GM18951 (cell line): ENCODE results near the gene MOB1A.
"Not testable (repeated sequence)": the region's sequence is repeated elsewhere in the genome, so short reads cannot be mapped to it uniquely, and the experiment has no call there.

Source experiments
- POLR2A ChIP-seq: IDR thresholded peaks from 4 replicates; pipeline ENCODE4 v1.6.1; 2011; ENCODE audit warnings: mild to moderate bottlenecking; ENCODE audit not compliant: insufficient read length, insufficient read depth; ENCODE audit errors: extremely low read depth
- in situ Hi-C: fragments of 300-500 bp; cut with MboI; formaldehyde crosslinking; loops from one replicate; pipeline ENCODE4 v1.12.0; 2022; ENCODE audit warnings: low sequenced_read_pairs, mixed read lengths, inconsistent platforms; ENCODE audit not compliant: unreplicated experiment

The MOB1A gene

DNA sequence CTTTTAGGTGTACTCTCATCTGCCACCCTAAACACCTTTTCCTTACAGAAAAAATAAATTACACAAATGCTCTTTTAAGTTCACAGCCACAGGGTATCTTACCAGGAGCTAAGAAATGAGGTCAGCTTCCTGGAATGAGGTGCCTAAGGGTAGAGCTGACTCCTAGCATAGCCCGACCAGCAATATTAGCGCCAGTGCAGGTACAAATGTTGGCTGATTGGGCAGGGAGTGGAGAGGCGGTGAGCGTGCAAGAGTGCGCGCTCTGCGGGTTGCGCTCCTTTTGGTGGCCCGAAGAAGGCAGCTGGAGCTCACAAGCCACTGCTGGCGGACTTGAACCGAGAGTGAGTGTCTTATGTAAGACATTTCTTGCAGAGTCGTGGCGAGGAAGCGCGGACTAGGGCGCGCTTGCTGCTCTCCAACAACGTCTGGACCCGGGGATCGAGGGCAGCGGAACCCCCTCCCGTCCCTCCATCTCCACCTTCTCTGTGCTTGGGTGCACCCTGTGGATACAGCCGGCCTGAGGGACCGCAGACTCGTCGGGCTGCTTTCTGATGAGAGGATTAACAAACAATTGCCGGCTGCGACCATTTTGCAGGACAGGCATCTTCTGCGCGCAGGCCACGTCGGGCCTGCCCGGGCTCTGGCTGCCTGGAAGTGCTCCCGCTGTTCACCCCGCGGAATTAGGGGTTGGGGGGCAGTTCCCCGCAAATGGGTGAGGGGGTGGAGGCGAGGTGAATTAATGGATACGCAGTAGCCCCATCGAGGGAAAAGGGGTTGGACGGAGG is 48.3 kb downstream of the MOB1A start:
- no peak for TF ChIP-seq POLR2A
- in situ Hi-C loops = no loop called here

DNA sequence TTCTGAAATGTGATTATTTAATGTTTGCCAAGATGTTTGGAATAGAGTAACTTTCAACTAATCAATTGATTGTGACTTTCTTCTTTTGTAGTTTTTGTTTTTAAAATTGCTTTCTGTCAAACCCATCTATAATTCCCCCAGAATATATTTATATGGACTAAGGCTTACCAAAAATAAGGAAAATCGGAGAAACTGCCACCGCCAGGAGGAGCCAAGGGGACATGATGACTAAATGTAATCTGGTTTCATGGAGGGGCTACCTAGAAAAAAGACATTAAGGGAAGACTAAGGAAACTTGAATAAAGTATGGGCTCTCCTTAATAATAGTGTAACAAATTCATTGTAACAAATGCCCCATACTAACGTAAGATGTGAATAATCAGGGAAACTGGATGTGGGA is 50.5 kb downstream of the MOB1A start:
- in situ Hi-C loops = no loop called here
- no peak for TF ChIP-seq POLR2A

DNA sequence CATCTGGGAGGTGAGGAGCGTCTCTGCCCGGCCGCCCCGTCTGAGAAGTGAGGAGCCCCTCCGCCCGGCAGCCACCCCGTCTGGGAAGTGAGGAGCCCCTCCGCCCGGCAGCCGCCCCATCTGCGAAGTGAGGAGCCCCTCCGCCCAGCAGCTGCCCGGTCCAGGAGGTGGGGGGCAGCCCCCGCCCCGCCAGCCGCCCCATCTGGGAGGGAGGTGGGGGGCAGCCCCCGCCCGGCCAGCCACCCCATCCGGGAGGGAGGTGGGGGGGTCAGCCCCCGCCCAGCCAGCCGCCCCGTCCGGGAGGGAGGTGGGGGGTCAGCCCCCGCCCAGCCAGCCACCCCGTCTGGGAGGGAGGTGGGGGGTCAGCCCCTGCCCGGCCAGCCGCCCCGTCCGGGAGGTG is 54.7 kb downstream of the MOB1A start:
- in situ Hi-C loops = not testable (repeated sequence)

DNA sequence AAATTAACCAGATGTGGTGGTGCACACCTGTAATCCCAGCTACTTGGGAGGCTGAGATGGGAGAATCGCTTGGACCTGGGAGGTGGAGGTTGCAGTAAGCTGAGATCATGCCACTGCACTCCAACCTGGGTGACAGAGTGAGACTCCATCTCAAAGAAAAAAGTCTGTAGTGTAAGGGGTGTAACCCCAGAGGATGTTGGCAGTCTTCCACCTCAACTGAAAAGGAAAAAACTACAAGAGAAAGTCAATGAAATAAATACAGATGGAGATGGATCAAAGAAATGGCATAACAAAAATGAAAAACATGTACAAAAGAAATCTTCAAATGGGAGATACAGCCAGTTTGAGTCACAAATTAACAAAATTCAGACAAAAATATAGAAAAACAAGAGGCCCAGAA is 56.8 kb downstream of the MOB1A start:
- in situ Hi-C loops = not testable (repeated sequence)

DNA sequence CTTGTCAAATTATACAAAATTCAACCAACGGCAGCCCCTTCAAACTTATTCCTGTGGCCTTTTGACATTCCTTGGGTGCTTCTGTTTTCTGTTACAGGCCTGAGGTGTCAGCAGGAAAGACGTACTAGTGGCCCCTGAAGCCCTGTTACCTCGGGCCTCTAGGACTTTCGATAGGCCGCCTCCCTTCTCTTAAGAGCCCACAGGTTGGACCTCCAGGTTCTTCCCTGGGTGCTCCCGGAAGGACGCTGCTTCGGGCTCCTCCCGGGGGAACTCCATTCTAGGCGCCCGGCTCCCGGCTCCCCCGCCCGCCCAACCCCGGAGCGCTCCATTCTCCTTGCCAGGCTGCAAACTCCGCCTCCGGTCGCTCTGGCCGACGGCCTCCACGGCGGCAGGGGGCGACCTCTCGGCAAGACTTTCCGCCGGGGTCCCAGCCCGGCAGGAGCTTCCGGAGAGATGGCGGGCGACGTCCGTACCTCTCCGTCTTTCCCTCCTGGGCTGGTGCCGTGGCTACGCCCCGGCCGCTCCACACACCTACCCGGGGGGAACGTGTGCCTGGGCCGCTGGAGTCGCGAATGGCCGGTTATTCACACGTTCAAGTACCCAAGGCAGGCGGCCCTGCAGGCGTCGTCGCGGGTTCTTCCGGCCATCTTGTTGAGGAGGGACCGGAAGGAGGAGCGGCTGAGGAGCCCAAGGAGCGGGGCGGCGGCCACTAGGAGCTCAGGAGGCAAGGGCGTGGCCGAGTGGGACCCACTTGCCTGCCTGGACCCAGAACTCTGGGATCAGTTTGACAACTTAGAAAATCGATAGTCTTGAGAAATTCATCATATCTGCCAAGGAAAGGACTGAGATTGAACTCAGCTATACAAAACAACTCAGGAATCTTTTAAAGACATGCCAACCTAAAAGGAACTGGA is 58.5 kb downstream of the MOB1A start:
- in situ Hi-C loops = no loop called here
- TF ChIP-seq POLR2A = peak; percentile 58

DNA sequence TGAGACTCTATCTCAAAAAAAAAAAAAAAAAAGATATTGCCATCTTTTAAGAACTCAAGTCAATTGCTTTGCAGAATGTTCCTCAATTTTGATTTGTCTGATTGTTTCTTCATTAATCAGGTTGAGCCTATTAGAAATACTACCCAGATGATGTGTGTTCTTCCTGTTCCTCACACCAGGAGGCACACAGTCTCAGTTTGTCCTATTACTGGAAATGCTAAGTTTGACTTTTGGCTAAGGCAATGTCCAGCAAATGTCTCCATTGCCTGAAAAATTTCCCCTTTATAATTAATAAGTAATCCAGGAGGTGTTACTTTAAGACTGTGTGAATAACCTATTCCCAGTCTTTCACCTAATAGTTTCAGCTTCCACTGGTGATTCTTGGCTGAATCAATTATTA is 59.3 kb downstream of the MOB1A start:
- in situ Hi-C loops = no loop called here
- no peak for TF ChIP-seq POLR2A

DNA sequence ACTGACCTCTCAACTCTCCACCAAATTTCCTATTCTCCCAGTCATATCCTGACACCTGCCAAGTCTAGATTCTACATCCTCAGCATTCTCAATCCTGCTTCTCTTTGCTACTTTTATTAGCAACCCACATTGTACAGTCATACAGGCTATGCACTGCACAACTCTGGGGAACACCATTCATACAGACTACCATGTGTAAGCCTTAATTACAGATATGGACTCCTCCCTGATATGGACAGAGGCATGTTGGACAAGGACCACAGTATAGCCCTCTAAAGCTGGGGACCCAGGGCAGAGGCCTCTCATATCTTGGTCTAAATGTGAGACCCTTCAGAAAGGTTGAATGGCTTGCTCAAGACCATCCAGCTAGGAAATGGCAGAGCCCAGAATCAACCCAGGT is 67.3 kb downstream of the MOB1A start:
- in situ Hi-C loops = no loop called here
- TF ChIP-seq POLR2A = no peak

DNA sequence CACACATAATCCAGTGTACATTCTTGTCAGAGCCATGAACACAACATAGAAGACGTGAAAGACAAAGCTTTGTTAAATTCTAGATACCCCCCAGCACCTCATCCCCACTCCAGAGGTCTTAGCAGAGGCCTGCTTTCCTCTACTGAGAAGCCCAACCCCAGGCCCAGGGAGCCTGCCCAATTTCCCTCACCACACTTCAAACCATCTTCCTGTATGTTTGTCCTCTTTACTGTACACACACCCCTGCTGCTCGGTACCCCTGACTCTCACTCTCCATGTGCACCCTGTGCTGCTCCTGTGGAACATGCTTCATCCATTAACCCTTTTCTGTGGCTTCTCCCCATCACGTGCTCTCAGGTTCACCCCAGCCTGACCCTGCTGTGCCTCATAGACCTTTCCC is 68.1 kb downstream of the MOB1A start:
- no peak for TF ChIP-seq POLR2A
- in situ Hi-C loops = no loop called here

DNA sequence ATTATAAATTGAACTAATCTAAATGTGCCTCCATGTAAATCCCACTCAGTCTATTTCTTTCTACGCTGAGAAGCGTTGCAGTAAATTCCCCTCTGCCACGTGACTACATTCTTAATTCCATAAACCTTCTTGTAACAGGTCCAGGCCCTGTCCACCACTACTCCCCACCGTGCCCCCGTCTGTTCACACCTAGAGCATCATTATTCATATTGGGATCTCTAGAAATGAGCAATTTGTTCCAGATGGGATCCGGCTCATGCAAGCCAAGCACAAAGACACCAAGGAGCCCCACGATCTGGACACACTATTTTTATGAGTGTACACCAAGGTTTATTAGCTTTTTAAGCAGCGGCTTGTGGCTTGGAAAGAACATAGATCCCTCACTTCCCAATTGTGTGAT is 69.1 kb downstream of the MOB1A start:
- in situ Hi-C loops = no loop called here
- TF ChIP-seq POLR2A = no peak

DNA sequence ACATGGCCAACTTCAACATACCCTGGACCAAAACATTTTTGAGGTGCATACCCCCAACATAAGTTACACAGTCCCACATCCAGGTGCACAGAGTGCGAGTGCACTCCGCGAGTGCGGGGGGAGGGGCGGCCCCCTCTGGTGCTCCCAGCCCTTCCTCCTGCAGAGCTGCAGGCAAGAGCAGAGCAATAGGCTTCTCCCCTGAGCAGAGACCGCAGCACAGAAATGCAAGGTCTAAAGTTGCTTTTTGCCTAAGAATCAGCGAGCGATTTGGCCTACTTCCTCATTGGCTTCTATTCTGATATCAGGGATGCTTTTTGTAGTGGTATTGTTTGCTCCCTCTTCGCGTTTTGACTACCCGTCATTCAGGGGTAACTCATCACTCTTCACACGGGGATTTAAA is 71.6 kb downstream of the MOB1A start:
- TF ChIP-seq POLR2A = no peak
- in situ Hi-C loops = no loop called here

DNA sequence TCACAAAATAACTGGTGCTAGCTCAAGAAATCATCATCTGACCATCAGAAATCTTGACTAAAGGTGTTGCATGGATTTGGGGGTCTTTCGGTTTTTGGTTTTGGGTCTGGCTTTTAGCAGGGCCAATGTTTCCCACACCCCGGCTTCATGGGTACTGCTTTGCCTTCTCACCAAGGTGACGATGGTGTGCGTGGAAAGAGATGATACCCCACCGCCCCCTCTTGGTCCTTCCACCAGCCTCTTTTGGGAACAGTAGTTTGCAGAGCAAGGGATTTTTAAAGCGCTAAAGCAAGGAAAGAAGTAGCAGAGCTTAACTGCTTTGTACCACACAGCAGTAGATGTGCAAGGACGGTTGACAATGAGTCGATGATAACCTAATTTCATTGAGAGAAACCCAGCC is 73.3 kb downstream of the MOB1A start:
- in situ Hi-C loops = no loop called here
- no peak for TF ChIP-seq POLR2A

DNA sequence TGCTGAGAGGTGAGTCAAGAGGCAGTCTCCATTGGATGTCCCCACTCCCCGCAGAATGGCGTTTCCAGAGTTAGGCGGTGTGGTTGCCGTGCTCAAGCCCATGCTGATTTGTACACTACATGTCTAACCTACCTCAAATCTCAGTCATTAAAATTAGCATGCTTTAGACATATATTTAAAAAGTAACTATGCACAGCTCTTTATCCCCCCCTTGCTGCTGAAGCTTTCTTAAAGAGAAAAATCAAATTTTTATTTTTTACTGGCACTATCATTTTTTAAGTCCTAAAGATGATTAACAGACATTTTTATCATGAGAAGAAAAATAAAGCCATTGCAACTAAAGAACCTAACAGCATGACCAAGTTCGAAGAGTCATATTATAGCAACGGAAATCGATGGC is 73.8 kb downstream of the MOB1A start:
- in situ Hi-C loops = no loop called here

DNA sequence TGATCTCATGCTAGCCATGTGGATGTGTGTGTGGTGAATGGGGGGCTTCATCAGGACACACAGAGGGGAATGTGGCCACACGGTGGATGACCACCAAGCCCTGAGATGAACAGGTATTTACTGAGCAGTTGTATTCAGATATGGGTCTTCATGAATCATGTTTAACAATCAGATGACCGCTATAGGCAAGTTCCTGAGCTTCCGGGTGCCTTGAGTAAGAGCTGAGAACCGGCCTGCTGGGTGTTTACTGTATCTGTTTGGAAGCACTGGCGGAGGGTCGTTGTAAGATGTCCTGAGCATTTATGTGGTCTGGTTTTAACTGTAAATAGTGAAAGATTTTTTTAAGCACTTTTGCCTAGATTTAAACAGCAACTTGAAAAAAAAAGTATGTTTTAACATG is 74.9 kb downstream of the MOB1A start:
- in situ Hi-C loops = no loop called here
- no peak for TF ChIP-seq POLR2A

More for the DNA sequence above, 73.8 kb downstream of the MOB1A start:
- no peak for TF ChIP-seq POLR2A
